ENCODE results near the gene GPR12. TPM values are rescaled to one million over a fixed set of nuclear protein-coding genes. Genes with fewer than 3 reads are reported as not detected.

Gene GPR12
- total and polyA plus RNA-seq, 10 of the 15 experiments (the other 5 are each of a cell fraction or from before 2014, with no cell fraction given) = not detected

DNA sequence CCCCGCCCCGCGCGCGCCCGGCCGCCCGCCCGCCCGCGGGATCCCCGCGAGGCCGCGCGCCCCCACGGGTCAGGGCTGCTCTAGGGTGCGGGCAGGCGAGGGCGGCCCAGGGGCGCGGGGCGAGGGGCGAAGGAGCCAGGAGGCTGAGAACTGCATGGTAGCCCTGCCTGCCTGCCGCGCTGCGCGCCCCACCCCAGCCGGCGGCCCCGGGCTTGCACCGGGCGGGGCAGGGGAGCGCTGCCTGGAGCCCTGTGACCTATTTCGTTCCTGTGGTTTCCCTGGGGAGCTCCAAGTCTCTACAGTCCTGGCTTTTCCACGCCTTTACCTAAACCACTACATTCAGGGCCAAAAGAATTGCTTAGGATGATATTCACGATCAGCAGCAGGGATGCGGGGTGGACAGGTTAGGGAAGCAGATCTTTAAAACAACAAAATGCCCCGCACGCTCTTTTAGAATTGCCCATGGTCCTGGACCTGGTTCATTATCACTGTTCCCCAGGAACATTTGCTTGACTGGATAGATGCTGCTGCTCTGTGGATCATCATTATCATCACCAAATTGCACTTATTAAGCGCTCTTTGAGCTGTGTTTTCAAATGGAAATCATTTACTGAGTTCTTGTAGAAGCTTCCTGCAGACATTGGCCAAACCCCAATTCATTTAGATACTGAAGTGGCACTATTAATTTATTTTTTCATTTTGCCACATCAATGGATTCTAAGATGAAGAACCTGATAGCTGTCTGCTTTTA, 421 bp upstream of the GPR12 start:
- ChIA-PET POLR2A (no interaction called here), CTCF (no interaction called here), RAD21 (ENCODE audit: unreplicated experiment) (no interaction called here), SMC1A (ENCODE audit: uncharacterized antibody, unreplicated experiment) (no interaction called here)
- Histone ChIP-seq H3K79me2 (ENCODE audit: control insufficient read depth, insufficient read depth, low read length) (no peaks in the 10 kb centered on the region), H3K9ac (ENCODE audit: control insufficient read depth, insufficient read depth, low read length) (no peak overlapping the region), H2AFZ (ENCODE audit: control insufficient read depth, low read depth, low read length) (no peak overlapping the region), H3K4me3 (no peak overlapping the region), H3K36me3 (ENCODE audit: control insufficient read depth in 2 of 2, insufficient read depth in 2 of 2, low read length in 1 of 2) (no peaks in the 10 kb centered on the region), H4K20me1 (ENCODE audit: control insufficient read depth, insufficient read depth) (no peaks in the 10 kb centered on the region), H3K4me1 (ENCODE audit: control insufficient read depth, insufficient read depth, low read length) (no peaks in the 10 kb centered on the region), H3K27ac (ENCODE audit: control insufficient read depth, insufficient read depth) (no peak overlapping the region), H3K27me3 (replicated peaks in 1 of 2; ENCODE audit: control insufficient read depth in 2 of 2, insufficient read depth in 2 of 2, low read length in 1 of 2) (peaks cover 4 to 5% of the 10 kb centered on the region in 2 experiments), H3K4me2 (ENCODE audit: control insufficient read depth, insufficient read depth) (no peak overlapping the region), H3K9me3 (replicated peaks; ENCODE audit: control insufficient read depth, insufficient read depth, low read length) (no peaks in the 10 kb centered on the region)
- 38% methylated on average over 16 of the region's 41 CpGs for WGBS (ENCODE audit: insufficient coverage, insufficient replicate concordance, low lambda C conversion rate, missing lambda C conversion rate)
- no peak for FAIRE-seq
- in situ Hi-C loops (cut with MboI) = no loop called here
- no peak for DNase-seq (ENCODE audit: low read depth, low spot score)
- TF ChIP-seq, protein P1, sequence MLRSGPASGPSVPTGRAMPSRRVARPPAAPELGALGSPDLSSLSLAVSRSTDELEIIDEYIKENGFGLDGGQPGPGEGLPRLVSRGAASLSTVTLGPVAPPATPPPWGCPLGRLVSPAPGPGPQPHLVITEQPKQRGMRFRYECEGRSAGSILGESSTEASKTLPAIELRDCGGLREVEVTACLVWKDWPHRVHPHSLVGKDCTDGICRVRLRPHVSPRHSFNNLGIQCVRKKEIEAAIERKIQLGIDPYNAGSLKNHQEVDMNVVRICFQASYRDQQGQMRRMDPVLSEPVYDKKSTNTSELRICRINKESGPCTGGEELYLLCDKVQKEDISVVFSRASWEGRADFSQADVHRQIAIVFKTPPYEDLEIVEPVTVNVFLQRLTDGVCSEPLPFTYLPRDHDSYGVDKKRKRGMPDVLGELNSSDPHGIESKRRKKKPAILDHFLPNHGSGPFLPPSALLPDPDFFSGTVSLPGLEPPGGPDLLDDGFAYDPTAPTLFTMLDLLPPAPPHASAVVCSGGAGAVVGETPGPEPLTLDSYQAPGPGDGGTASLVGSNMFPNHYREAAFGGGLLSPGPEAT (IDR thresholded peaks at IDR 0.05; ENCODE audit: low read depth) = no peak
- TF ChIP-seq, protein P2, sequence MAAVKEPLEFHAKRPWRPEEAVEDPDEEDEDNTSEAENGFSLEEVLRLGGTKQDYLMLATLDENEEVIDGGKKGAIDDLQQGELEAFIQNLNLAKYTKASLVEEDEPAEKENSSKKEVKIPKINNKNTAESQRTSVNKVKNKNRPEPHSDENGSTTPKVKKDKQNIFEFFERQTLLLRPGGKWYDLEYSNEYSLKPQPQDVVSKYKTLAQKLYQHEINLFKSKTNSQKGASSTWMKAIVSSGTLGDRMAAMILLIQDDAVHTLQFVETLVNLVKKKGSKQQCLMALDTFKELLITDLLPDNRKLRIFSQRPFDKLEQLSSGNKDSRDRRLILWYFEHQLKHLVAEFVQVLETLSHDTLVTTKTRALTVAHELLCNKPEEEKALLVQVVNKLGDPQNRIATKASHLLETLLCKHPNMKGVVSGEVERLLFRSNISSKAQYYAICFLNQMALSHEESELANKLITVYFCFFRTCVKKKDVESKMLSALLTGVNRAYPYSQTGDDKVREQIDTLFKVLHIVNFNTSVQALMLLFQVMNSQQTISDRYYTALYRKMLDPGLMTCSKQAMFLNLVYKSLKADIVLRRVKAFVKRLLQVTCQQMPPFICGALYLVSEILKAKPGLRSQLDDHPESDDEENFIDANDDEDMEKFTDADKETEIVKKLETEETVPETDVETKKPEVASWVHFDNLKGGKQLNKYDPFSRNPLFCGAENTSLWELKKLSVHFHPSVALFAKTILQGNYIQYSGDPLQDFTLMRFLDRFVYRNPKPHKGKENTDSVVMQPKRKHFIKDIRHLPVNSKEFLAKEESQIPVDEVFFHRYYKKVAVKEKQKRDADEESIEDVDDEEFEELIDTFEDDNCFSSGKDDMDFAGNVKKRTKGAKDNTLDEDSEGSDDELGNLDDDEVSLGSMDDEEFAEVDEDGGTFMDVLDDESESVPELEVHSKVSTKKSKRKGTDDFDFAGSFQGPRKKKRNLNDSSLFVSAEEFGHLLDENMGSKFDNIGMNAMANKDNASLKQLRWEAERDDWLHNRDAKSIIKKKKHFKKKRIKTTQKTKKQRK (IDR thresholded peaks at IDR 0.05; ENCODE audit: low read depth, low read length) = no peak
- TF ChIP-seq CHD1 (IDR thresholded peaks at IDR 0.05; ENCODE audit: low read depth, low read length) = no peak
- no peak for TF ChIP-seq NRF1 (conservative IDR thresholded peaks at IDR 0.05; ENCODE audit: low read depth, low read length)
- TF ChIP-seq DPF2 (IDR thresholded peaks at IDR 0.05) = no peak
- TF ChIP-seq, protein P3, sequence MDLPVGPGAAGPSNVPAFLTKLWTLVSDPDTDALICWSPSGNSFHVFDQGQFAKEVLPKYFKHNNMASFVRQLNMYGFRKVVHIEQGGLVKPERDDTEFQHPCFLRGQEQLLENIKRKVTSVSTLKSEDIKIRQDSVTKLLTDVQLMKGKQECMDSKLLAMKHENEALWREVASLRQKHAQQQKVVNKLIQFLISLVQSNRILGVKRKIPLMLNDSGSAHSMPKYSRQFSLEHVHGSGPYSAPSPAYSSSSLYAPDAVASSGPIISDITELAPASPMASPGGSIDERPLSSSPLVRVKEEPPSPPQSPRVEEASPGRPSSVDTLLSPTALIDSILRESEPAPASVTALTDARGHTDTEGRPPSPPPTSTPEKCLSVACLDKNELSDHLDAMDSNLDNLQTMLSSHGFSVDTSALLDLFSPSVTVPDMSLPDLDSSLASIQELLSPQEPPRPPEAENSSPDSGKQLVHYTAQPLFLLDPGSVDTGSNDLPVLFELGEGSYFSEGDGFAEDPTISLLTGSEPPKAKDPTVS (IDR thresholded peaks at IDR 0.05; ENCODE audit: low read depth, low read length) = no peak
- TF ChIP-seq BACH1 (IDR thresholded peaks at IDR 0.05; ENCODE audit: borderline replicate concordance) = no peak
- no peak for TF ChIP-seq ZNF274 (IDR thresholded peaks at IDR 0.05; ENCODE audit: insufficient read depth, insufficient read length)
- no peak for TF ChIP-seq POLR2AphosphoS5 (IDR thresholded peaks at IDR 0.05; ENCODE audit: low read length)
- no peak for TF ChIP-seq RELA (IDR thresholded peaks at IDR 0.05; ENCODE audit: borderline replicate concordance, partially characterized antibody)
- TF ChIP-seq RB1 (IDR thresholded peaks at IDR 0.05; ENCODE audit: borderline replicate concordance) = no peak
- TF ChIP-seq STAT1 (conservative IDR thresholded peaks at IDR 0.05) = no peak
- TF ChIP-seq, protein P4, sequence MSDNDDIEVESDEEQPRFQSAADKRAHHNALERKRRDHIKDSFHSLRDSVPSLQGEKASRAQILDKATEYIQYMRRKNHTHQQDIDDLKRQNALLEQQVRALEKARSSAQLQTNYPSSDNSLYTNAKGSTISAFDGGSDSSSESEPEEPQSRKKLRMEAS (IDR thresholded peaks at IDR 0.05; ENCODE audit: low read depth, low read length) = no peak
- no peak for TF ChIP-seq JUND (IDR thresholded peaks at IDR 0.05; ENCODE audit: low read depth, low read length)
- TF ChIP-seq, protein P5, sequence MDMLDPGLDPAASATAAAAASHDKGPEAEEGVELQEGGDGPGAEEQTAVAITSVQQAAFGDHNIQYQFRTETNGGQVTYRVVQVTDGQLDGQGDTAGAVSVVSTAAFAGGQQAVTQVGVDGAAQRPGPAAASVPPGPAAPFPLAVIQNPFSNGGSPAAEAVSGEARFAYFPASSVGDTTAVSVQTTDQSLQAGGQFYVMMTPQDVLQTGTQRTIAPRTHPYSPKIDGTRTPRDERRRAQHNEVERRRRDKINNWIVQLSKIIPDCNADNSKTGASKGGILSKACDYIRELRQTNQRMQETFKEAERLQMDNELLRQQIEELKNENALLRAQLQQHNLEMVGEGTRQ (IDR thresholded peaks at IDR 0.05; ENCODE audit: borderline replicate concordance, low read depth, low read length) = no peak
- TF ChIP-seq SMAD1 (IDR thresholded peaks at IDR 0.05; ENCODE audit: low read depth, partially characterized antibody) = no peak
- intact Hi-C loops (cut with micrococcal nuclease; ENCODE audit: unreplicated experiment) = no loop called here
- no peak for ATAC-seq
- BruUV-seq (replicated peaks) = no TSS peak

Measured in GM12878 (cell line).